Breast epithelium (tissue), 3 donors: ENCODE measurements around the gene CKLF.

ENCODE experiments used
- CTCF ChIP-seq, 3 donors: fragments of 450-650 bp; IDR thresholded peaks; one replicate each; pipeline ENCODE4 v1.5.1; 2016 to 2017; ENCODE audit warnings: antibody characterized with exemption in 3 of 3, mild to moderate bottlenecking in 3 of 3, moderate library complexity in 3 of 3
- POLR2A ChIP-seq: fragments of 450-650 bp; IDR thresholded peaks from one replicate; pipeline ENCODE4 v1.6.1; 2016; ENCODE audit warnings: antibody characterized with exemption, mild to moderate bottlenecking, moderate library complexity

- no peak for TF ChIP-seq CTCF (IDR thresholded peaks at IDR 0.05)
- TF ChIP-seq POLR2A: no peak
These were observed 18.0 kb upstream of the CKLF start for GRCh38 chr16:66534376-66534799.
